Measurements from ENCODE around the gene FAIM.
"Not testable (repeated sequence)": the region's sequence is repeated elsewhere in the genome, so short reads cannot be mapped to it uniquely, and the experiment has no call there.

FAIM gene

DNA sequence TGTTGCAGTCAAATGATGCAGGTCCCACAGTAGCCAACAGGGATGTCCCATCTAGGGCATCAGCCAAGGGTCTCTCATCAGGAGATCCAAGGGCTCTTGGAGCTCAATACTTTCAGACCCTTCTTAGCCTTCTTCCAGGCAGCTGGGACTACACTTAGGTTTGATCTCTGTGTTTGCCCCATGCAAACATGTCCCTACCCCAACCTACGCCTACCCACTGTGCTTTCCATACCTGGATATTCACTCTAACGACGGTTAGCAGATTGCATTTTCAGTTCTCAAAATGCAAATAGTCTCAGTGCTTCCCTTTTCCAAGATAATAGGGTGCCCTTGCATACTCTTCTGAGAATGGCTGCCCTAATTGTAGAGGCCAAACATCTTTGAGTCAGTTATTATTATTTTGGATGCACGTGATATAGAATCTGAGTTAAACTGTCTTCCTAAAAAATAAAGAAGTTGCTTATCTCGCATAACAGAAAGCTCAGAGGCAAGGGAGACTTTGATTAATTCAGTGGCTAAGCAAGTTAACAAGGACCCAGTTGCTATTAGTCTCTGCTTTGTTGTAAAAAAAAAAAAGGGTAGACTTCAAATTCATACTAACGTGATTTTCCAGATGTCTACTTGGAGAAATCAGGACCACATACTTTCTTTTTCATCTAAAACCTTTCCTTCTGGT lies 13.5 kb upstream of the FAIM start:
- no peak for TF ChIP-seq ZFX (IDR thresholded peaks at IDR 0.05)
- TF ChIP-seq CTCF (conservative IDR thresholded peaks at IDR 0.05) = peak; percentile 76
- peak overlapping the region; percentile 92 for H3K27ac ChIP-seq

DNA sequence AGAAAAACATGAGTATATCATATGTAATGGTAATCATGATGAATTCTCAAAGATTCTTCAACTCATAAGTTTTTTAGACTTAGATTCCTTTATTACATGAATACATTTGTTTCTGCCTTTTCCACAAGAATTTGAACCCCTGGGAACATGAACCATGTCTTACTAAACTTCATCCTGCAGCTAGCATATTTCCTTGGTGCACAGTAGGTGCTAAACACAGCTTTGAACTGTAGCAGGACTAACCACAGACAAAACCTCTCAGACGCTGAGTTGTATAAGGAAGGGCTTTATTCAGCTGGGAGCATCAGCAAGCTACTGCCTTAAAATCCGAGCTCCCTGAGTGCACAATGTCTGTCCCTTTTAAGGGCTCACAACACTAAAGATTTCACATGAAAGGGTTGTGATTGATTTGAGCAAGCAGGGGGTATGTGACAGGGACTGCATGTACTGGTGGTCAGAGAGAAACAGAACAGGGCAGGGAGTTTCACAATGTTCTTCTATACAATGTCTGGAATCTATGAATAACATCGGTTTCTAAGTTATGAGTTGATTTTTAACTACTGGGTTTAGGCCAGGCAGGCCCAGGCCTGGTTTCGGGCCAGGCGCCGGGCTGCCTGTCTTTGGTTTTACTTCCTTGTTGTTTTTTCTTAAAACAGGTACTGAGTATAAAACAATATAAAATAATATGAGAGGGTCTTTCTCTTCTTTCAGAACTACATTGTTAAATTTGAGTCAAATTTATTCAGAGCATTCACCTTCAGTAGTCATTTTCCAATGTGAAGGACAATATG lies 11.2 kb upstream of the FAIM start:
- H3K27ac ChIP-seq = not testable (repeated sequence)
- TF ChIP-seq ZFX (IDR thresholded peaks at IDR 0.05) = peak; percentile 27; the same call in 1 of the 2 replicates

- TF ChIP-seq ZFX (IDR thresholded peaks at IDR 0.05) = no peak
- no peak for TF ChIP-seq CTCF (conservative IDR thresholded peaks at IDR 0.05)
- H3K27ac ChIP-seq = no peak overlapping the region
Observed at GRCh38 chr3:138598534-138598933, 10.0 kb upstream of the FAIM start.

DNA sequence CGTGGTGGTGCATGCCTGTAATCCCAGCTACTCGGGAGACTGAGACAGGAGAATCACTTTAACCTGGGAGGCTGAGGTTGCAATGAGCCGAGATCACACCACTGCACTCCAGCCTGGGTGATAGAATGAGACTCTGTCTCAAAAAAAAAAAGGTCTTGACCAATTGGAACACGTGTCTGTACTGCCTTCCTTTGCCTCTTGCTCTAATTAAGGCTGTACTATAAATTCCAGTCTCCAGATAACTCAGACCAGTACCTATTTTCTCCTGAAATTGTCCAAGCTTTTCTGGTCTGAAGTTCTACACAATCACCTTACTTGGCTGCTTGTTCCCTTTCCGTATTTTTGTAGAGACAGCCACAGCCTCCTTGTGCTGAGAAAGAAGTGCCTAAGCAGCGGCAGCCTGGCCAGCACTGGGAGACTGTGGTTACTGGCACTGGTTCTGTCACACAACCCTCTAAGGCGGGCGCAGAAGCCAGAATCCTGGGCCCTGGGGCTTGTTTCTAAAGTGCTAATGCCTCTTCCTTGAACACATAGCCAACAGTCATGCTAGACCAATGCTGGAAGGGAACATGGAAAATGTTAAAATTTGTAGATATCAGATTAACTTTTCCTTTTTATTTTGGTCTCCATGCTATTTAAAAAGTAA lies 8.3 kb upstream of the FAIM start:
- TF ChIP-seq CTCF (conservative IDR thresholded peaks at IDR 0.05) = no peak
- TF ChIP-seq ZFX (IDR thresholded peaks at IDR 0.05) = no peak
- no peak overlapping the region for H3K27ac ChIP-seq

- not testable (repeated sequence) for H3K27ac ChIP-seq
Observed at GRCh38 chr3:138601661-138602060, 6.9 kb upstream of the FAIM start.

GRCh38 chr3:138604106-138604595 lies 4.4 kb upstream of the FAIM start:
- H3K27ac ChIP-seq = not testable (repeated sequence)

GRCh38 chr3:138609898-138610266 lies 1.3 kb downstream of the FAIM start:
- H3K27ac ChIP-seq = no peak overlapping the region
- TF ChIP-seq ZFX (IDR thresholded peaks at IDR 0.05) (no peak), CTCF (conservative IDR thresholded peaks at IDR 0.05) (no peak)

DNA sequence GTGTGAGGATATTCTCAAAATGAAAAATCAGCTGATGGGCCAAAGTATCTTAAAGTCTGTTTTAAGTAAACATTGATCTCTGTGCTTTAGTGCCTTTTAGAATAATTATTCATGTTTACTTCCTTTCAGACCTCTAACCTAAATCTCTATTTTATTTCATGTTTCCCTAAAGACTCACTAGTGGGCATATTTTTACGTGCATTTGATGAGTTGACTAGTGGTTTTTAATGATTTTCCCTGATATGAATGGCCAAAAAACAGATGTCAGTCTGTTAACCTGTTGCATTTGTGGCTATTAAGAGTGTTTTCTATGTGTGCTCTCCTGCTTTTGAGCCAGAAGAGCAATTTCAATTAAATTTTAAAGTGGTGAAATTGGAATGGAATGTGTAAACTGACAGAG lies 6.9 kb downstream of the FAIM start:
- TF ChIP-seq CTCF (conservative IDR thresholded peaks at IDR 0.05) = no peak
- TF ChIP-seq ZFX (IDR thresholded peaks at IDR 0.05) = no peak
- no peak overlapping the region for H3K27ac ChIP-seq

All from C4-2B (cell line).